GM10847 (cell line): ENCODE results near the gene MATR3.
A peak's percentile ranks its signal among the peaks of the same experiment; 100 is the strongest.

ENCODE experiments used
- POLR2A ChIP-seq: IDR thresholded peaks from 2 replicates; pipeline ENCODE4 v1.6.1; 2011; ENCODE audit not compliant: insufficient read length; ENCODE audit errors: extremely low read depth

MATR3 gene, protein sequence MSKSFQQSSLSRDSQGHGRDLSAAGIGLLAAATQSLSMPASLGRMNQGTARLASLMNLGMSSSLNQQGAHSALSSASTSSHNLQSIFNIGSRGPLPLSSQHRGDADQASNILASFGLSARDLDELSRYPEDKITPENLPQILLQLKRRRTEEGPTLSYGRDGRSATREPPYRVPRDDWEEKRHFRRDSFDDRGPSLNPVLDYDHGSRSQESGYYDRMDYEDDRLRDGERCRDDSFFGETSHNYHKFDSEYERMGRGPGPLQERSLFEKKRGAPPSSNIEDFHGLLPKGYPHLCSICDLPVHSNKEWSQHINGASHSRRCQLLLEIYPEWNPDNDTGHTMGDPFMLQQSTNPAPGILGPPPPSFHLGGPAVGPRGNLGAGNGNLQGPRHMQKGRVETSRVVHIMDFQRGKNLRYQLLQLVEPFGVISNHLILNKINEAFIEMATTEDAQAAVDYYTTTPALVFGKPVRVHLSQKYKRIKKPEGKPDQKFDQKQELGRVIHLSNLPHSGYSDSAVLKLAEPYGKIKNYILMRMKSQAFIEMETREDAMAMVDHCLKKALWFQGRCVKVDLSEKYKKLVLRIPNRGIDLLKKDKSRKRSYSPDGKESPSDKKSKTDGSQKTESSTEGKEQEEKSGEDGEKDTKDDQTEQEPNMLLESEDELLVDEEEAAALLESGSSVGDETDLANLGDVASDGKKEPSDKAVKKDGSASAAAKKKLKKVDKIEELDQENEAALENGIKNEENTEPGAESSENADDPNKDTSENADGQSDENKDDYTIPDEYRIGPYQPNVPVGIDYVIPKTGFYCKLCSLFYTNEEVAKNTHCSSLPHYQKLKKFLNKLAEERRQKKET

DNA sequence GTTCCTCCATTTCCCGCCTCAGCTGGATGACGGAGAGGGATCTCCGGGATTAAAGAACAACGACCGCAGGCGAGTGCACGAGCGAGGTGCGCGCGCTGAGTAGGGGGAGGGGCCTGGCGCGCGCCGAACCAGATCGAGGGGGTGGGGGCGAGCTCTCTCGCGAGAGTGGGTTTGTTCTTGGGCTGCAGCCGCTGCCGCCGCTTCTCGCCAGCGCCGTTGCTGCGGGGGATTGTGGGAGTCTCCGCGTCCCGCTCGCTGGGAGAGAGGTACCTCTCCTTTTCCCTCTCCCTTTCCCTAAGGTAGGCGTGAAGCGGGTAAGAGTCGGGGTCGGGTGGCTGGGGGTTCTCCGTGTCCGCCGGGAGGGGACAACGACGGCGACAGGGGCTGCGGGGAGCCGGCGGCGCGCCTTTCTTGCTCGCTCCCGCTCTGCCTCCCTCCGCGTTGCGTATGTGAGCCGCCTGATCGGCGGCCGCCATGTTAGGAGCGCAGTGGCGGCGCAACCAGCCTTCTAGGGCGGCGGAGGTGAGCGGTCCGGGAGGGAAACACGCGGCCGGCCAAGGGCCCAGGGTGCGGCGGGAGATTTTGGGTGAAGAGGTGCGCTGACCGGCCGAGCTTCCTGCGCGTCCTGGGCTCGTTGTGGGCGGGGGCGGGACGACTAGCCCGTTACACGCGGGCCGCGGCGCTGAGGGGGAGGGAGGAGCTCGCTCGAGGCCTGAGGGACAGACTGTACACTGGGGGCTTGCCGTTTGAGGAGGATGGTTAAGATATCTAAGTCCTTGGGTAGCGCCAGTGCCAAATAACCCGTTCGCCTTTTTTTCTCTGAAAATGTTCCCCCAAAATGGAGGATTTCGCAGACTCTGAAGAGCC lies at the start of gene MATR3:
Gene MATR3, plus strand, starts transcription at position 234 of the 867 bp plus-strand sequence. CDS start 13,676 bp downstream, outside the sequence.
- peak; percentile 85 for TF ChIP-seq POLR2A

DNA sequence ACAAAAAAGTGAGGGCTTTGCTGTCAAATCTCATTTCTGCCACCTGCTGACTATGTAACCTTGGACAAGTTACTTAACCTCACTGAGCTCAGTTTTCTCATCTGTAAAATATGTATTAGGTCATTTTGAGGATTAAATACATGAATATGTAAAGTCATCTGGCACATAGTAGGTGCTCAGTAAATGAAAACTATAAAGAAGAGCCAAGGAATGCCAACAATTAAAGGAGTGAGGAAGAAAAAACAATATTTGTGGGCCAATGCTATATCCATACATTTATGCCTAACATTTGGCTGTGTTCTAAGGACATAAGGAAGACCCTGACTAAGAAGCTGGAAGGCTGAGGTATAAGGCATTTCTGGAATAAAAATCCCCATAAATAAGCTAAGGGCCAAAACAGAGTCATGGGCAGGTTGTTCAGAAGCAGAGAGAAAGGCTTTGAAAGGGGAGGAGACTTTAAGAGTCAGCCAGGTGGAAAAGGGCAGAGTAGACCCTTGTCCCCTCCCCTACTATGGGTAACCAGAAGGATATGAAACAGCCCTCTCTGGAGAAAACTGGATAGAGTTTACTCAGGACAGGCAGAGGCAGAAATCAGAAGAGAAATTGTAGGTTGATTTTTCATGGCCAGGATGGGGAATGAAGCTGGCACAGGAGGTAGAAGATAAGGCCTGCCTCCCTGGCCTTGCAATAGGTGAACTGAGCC lies 47.8 kb upstream of the MATR3 start:
- TF ChIP-seq POLR2A = no peak

DNA sequence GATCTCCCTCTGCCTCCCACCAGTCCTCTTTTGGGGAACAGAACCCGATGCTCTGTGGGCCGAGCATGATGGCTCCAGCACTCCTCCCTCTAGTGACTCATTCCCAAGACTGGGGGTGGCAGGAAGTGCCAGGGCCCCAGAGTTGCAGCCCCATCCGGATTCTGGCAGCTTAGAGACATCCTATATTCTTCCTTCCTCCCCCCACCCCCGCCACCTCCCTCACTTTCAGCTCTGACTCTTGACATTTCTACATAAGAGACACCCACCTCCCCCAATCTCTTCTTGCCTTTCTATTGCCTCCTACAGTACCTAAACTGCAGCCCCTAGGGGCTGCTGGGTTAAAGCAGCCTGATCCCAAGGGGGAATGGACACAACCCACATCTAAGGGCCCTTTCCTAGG lies 47.1 kb upstream of the MATR3 start:
- TF ChIP-seq POLR2A = no peak

DNA sequence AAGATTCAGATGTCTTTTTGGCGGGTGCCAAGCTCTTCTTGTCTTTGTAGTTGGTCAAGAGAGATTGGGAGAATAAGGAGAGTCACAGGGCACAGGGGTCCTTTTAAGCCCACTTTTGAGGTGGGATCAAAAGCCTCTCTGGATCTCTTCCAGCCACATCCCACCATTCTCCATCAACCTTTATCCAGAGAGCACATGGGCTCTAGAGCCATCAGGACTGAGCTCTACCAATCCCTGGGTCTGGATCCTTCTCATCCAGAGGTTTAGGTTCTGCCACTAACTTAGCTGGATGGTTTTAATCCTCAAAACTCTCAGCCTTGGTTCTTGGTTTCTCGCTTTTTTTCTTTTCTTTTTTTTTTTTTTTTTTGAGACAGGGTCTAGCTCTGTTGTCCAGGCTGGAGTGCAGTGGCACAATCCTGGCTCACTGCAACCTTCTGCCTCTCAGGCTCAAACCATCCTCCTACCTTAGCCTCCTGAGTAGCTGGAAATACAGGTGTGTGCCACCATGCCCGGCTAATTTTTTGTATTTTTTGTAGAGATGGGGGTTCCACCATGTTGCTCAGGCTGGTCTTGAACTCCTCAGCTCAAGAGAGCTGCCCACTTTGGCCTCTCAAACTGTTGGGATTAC lies 44.6 kb upstream of the MATR3 start:
- no peak for TF ChIP-seq POLR2A

DNA sequence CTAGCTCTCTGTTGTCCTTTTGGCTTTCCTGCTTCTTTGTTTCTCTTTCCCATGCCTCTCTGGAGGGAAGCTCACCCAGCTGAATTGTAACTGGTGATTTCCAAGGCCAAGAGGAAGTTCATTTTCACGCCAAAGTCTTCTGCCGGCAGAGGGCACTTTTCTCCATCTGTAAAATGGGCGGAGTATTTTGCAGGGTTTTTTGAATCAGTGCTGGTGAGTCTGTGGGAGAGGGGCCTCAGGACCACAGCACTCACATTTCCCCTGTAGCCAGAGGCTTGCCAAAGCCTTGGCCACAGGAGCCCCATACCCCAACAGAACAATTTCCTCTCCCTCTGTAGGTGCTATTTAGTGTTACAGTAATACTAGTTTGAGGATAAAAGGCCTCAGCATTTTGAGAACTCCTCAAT lies 42.3 kb upstream of the MATR3 start:
- TF ChIP-seq POLR2A = no peak

DNA sequence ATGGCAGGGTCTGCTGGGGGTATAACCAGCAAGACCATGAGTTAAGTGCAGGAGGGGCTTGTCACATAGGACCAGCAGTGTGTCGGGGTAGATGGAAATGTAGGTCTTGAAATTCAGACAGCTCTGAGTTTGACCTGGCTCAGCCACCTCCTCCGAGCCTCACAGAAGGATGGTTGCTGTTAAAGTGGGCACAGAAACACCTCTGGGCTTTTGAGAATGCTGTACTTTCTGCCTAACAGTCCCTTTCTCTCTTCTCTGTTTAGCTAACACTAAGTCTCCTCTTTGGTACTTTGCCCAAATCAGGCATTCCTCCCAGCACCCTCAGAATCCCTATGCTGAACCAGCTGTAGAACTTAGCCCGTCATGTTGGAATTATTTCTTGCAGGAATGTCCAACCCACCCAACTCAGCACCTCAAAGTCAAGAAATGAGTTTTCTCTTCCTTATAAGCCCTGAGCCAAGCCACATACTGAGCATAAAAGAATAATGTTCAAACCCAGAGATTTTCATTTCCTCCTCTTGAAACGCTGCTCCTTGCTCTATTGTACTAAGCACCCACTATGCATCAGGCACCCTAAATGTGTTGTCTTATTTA lies 41.7 kb upstream of the MATR3 start:
- TF ChIP-seq POLR2A = no peak

DNA sequence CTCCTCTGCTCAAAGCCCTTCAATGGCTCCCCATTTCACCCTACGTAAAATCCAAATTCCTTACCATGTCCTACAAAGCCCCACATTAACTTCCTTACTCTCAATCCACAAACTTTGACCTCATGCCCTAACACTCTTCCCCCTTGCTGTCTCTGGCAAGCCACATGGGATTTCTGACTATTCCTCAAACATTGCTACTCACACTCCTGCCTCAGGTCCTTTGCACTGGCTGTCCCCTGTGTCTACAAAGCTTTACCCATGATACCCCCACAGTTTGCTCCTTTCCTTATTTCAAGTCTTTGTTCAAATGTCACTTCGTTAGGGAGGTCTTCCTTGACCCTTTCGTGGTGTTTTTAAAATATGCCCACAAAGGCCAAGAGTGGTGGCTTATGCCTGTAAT lies 40.4 kb upstream of the MATR3 start:
- TF ChIP-seq POLR2A = no peak

DNA sequence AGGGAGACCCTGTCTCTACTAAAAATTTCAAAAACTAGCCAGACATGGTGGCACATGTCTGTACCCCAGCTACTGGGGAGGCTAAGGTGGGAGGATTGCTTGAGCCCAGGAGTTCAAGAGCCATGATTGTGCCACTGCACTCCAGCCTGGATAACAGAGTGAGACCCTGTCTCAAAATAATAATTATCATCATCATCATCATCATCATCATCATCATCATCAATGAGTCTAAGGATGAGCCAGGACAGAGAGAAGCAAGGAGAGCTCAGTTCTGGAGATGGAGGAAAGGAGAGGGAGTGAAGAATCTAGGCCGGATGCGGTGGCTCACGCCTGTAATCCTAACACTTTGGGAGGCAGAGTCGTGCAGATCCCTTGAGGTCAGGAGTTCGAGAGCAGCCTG lies 36.7 kb upstream of the MATR3 start:
- TF ChIP-seq POLR2A = no peak

DNA sequence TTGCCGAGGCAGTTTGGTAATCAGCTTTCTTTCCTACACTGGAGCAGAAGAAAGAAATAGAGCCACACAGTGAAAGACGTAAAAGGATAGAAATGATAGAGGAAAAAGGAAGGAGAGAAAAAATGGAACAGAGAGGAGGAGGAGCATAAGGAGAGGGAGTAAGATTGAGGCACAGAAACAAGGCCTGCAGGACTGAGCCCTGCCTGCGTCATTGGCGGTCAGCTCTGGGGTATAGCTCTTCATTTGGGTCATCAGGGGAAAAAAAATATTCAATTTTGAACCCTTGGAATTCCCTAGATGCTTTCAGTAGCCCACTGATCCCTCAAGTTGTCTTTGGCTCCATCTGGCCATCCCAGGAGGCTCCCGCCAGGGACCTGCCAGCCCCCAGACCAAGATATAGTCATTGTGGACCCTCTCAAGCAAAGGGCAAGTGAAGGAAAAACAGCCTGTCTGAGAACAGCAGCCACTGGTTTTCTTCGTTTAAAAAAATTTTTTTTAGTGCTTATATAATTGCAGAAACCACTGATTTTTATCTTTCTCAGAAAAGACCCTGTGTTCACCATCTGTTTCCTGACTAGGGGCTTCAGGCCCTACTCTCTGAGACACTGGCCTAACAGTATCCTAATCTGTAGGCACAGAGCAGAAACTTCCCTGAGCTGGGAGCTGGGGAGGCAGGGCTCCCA lies 31.3 kb upstream of the MATR3 start:
- no peak for TF ChIP-seq POLR2A

DNA sequence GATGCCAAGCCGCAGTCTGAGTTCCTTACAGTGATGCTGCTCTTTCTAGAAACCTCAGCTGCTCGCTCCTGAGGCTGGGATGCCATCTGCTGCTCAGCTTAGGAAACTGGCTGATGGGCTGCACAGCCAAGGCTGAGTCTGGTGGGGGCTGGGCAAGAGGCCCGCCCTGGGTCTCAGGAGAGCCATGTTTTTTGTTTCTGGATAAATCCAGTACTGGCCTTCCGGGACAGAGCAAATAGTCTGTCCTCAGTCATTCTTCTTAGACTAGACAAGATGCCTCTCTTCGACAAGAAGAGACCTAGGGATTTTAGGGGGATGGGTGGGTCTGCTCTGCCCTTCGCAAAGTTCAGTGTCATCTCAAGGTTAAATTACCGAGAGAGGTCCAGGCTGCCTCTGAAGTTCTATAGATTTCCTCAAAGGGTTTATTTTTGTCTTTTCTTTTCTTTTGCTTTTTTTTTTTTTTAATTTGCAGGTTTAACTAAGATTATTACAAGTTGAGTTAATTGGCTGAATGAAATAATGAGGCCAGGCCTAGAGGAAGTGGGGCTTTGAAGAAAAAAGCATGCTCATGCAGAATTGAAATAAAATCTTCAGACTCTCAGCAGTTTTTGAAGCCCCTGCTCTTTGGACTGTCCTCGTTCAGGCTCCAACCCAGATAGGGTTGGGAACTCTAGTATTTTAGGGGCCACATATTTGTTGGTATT lies 30.6 kb upstream of the MATR3 start:
- TF ChIP-seq POLR2A = no peak

DNA sequence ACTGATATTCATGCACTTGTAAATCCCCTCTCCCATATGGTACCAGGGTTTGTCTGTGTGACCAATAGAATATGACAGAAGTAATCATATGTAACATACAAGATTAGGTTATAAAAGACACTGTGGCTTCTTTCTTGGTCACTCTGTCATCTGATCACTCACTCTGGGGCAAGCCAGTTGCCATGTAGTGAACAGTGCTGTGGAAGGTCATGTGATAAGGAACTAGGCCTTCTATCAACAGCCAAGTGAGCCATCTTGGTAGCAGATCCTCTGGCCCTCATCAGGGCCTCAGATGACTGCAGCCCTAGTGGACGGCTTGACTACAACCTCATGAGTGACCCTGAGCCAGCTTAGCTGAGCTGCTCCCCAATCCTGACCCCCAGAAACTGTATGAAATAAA lies 30.0 kb upstream of the MATR3 start:
- TF ChIP-seq POLR2A = no peak

DNA sequence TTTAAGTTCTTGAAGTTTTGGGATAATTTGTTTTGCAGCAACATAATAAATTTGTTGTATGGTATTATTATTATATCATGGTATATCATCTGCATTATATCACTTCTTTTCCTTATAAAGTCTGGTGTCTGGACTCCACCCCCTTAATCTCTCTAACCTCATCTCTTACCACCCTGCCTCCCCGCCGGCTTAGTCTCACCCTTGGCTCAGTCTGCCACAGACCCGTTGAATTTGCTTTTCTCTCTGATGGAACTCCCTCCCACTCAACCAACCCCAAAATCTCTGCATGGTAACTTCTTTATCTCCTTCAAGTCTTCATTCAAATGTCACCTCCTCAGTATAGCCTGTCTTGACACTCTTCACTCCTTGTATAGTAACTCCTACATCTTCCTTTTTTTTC lies 29.6 kb upstream of the MATR3 start:
- no peak for TF ChIP-seq POLR2A

DNA sequence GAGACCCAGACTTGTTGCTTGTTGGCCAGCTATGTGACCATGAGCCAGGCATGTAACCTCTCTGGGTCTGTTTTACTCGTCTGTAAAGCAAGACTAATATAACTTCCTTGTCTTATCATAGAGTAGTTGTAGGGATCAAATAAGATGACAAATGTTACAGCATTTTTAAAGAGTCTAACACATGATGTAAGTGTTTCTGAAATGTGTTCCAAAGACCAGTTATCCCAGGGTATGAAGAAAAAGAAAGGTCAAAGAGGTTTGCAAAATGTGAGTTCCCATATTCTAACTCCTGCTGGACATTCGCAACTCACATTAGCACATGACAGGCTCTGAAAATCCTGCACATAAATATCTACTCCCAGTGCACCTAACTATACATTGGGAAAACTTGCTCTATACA lies 28.5 kb upstream of the MATR3 start:
- TF ChIP-seq POLR2A = no peak
